ENCODE data around the gene CYB5R4. TPM values are rescaled to one million over a fixed set of nuclear protein-coding genes. Genes with fewer than 3 reads are reported as not detected.

CYB5R4 gene, protein sequence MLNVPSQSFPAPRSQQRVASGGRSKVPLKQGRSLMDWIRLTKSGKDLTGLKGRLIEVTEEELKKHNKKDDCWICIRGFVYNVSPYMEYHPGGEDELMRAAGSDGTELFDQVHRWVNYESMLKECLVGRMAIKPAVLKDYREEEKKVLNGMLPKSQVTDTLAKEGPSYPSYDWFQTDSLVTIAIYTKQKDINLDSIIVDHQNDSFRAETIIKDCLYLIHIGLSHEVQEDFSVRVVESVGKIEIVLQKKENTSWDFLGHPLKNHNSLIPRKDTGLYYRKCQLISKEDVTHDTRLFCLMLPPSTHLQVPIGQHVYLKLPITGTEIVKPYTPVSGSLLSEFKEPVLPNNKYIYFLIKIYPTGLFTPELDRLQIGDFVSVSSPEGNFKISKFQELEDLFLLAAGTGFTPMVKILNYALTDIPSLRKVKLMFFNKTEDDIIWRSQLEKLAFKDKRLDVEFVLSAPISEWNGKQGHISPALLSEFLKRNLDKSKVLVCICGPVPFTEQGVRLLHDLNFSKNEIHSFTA
- 24.0 TPM for total RNA-seq (2021; ENCODE audit: unreplicated experiment)
- polyA plus RNA-seq (2012) = 5.0 and 8.5 TPM in 2 replicates
- percentile 64 among the genes with signal in this experiment for Bru-seq, nascent RNA
- percentile 61 among the genes with signal in this experiment for BruChase-seq, experiment 1, labeled RNA remaining after a 6-hour chase
- percentile 59 among the genes with signal in this experiment for BruChase-seq, experiment 2, labeled RNA remaining after a 2-hour chase
- long read RNA-seq, full-length matches to known transcripts = 54 of 64 reads
- long read RNA-seq, partial matches to known transcripts = 3 of 64 reads
- long read RNA-seq, other reads (novel, unspliced or antisense) = 7 of 64 reads

DNA sequence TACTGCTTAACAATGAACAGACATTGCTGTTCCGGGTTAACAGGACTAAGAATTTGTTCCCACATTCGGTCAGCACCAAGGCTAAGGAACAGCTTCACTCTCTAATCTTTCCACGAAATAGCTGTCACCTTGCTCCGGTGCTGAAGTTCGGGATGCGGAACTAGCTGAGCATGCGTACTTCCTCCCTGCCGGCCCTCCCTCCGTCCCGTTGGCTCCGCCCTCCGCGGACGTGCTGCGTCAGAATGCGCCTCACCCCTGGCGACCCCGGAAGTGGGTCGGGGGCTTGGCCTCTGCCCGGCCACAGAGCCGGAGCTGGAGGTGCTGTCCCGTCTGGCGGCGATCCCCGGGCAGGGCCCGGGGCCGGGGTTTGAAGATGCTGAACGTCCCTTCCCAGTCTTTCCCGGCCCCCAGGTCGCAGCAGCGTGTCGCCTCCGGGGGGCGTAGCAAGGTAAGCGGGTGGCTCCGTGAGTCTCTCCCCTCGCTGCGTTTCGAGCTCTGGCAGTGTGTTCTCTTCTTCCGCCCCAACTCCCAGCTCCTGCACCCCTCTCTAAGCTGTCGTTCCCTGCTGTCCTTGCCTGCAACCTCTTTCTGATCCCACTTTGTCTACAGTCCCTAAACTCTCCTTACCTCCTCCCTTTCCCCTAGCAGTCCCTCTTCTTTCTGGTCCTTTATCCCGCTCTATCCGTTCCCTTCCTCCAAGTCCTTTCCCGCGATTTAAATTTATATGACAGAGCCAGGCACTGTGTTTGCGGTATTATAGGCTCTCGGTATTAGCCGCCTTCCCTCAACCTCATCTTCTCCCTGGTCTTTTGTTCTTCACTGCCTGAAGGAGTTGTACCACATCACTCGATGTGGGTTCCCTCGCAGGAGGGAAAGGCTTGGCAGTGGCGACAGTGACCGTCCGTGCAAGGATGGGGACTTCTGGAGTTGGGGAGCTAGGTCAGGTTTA, at the start of gene CYB5R4:
Gene CYB5R4 (plus strand): TSS at position 280 of the 949 bp plus-strand sequence. CDS start 94 bp downstream, at position 374.
- ChIA-PET RAD21 (ENCODE audit: low non-redundant PET in 1 of 2, low total read pairs in 2 of 2, uncharacterized antibody in 2 of 2, unreplicated experiment in 2 of 2) (interaction anchor here in 1 of 2 experiments (1.0 kb wide), 1 partner anchor 245 kb away, joined by 3 read pairs; no protein-coding TSS in a partner anchor), CTCF (interaction anchor here (0.9 to 1.8 kb wide), 3 partner anchors 245 to 792 kb away, joined by 3 to 6 read pairs (median 4); partner anchors contain the start of gene DOP1A), POLR2A (interaction anchor here (1.4 kb wide), 1 partner anchor 13 kb away, joined by 5 read pairs; no protein-coding TSS in a partner anchor)
- no peaks in the 10 kb centered on the region for H4K20me1 ChIP-seq (ENCODE audit: insufficient read depth)
- peak within 1 kb of the TSS; percentile 39; the same call in 1 of the 2 replicates for H3K27ac ChIP-seq (ENCODE audit: low read depth, low read length)
- H3K9ac ChIP-seq (ENCODE audit: low read length) = peak within 1 kb of the TSS; percentile 69
- H3K4me3 ChIP-seq (replicated peaks in 1 of 2; ENCODE audit: low read depth in 1 of 2, low read length in 2 of 2) = peak within 1 kb of the TSS; percentile 78 to 98
- peaks cover 0 to 14% of the 10 kb centered on the region in 2 experiments; a peak in 2 of 4 replicates for H3K4me1 ChIP-seq (ENCODE audit: control insufficient read depth in 1 of 2, insufficient read depth in 2 of 2, low read length in 2 of 2)
- no peaks in the 10 kb centered on the region for H3K9me2 ChIP-seq (ENCODE audit: insufficient read depth)
- peak; percentile 98 for ATAC-seq
- H3K9me3 ChIP-seq (ENCODE audit: control insufficient read depth in 1 of 2, insufficient read depth in 1 of 2, low read depth in 1 of 2, low read length in 2 of 2) = no peaks in the 10 kb centered on the region
- no peaks in the 10 kb centered on the region; the same call in 1 of the 2 replicates for H3K27me3 ChIP-seq (ENCODE audit: insufficient read depth, low read length)
- H3K79me2 ChIP-seq (ENCODE audit: insufficient read depth, low read length) = peaks cover 29% of the 10 kb centered on the region
- peak within 1 kb of the TSS; percentile 51 for H2AFZ ChIP-seq (ENCODE audit: low read depth, low read length, poor library complexity, severe bottlenecking)
- no TSS peak for BruUV-seq (replicated peaks)
- H3K4me2 ChIP-seq (ENCODE audit: low read length) = peak within 1 kb of the TSS; percentile 94
- TF ChIP-seq, protein P1, sequence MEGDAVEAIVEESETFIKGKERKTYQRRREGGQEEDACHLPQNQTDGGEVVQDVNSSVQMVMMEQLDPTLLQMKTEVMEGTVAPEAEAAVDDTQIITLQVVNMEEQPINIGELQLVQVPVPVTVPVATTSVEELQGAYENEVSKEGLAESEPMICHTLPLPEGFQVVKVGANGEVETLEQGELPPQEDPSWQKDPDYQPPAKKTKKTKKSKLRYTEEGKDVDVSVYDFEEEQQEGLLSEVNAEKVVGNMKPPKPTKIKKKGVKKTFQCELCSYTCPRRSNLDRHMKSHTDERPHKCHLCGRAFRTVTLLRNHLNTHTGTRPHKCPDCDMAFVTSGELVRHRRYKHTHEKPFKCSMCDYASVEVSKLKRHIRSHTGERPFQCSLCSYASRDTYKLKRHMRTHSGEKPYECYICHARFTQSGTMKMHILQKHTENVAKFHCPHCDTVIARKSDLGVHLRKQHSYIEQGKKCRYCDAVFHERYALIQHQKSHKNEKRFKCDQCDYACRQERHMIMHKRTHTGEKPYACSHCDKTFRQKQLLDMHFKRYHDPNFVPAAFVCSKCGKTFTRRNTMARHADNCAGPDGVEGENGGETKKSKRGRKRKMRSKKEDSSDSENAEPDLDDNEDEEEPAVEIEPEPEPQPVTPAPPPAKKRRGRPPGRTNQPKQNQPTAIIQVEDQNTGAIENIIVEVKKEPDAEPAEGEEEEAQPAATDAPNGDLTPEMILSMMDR (IDR thresholded peaks at IDR 0.05 in 2 of 3, conservative IDR thresholded peaks at IDR 0.05 in 1 of 3; ENCODE audit: borderline replicate concordance in 1 of 3, insufficient read depth in 1 of 3, low read depth in 2 of 3, low read length in 2 of 3) = peak in 2 of 3 experiments; percentile 48 to 55; a peak in 4 of 6 replicates
- TF ChIP-seq SIN3A (IDR thresholded peaks at IDR 0.05; ENCODE audit: low read depth) = peak; percentile 99
- peak; percentile 97 for TF ChIP-seq POLR2AphosphoS5 (IDR thresholded peaks at IDR 0.05; ENCODE audit: low read depth, low read length)
- TF ChIP-seq YY1 (IDR thresholded peaks at IDR 0.05; ENCODE audit: extremely low read depth, insufficient replicate concordance, low read depth, low read length) = peak; percentile 20
- TF ChIP-seq ELF1 (IDR thresholded peaks at IDR 0.05; ENCODE audit: borderline replicate concordance, low read depth) = peak; percentile 98
- no peak for TF ChIP-seq ZNF274 (IDR thresholded peaks at IDR 0.05; ENCODE audit: low read depth, low read length)
- no peak for TF ChIP-seq JUND (IDR thresholded peaks at IDR 0.05)
- TF ChIP-seq POLR2A (IDR thresholded peaks at IDR 0.05; ENCODE audit: borderline replicate concordance, extremely low read depth, insufficient read depth, insufficient read length) = peak; percentile 51
- TF ChIP-seq SRF (IDR thresholded peaks at IDR 0.05; ENCODE audit: low read depth) = no peak
- TF ChIP-seq CBX3 (IDR thresholded peaks at IDR 0.05; ENCODE audit: low read depth) = peak; percentile 98
- no peak for TF ChIP-seq RAD21 (IDR thresholded peaks at IDR 0.05; ENCODE audit: low read depth)
- peak; percentile 47; the same call in 1 of the 2 replicates for TF ChIP-seq ZFX (IDR thresholded peaks at IDR 0.05)
- TF ChIP-seq CEBPB (IDR thresholded peaks at IDR 0.05; ENCODE audit: low read depth) = no peak
- TF ChIP-seq, protein P2, sequence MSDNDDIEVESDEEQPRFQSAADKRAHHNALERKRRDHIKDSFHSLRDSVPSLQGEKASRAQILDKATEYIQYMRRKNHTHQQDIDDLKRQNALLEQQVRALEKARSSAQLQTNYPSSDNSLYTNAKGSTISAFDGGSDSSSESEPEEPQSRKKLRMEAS (IDR thresholded peaks at IDR 0.05) = peak; percentile 88
- peak; percentile 100 for TF ChIP-seq TCF7L2 (IDR thresholded peaks at IDR 0.05; ENCODE audit: borderline replicate concordance, extremely low read depth, insufficient read depth, insufficient read length)
- peak; percentile 47 for TF ChIP-seq SP1 (IDR thresholded peaks at IDR 0.05; ENCODE audit: low read depth)
- peaks cover 0 to under 1% of the 10 kb centered on the region in 2 experiments; a peak in 1 of 4 replicates for H3K36me3 ChIP-seq (ENCODE audit: control insufficient read depth in 1 of 2, insufficient read depth in 2 of 2, low read length in 2 of 2)
- DNase-seq (ENCODE audit: low read depth, low spot score) = peak; percentile 84
- intact Hi-C loops (cut with micrococcal nuclease) = no loop called here

Measured in HCT116 (cell line).